HepG2 (cell line): ENCODE results near the gene KCTD1. TPM values are rescaled to one million over a fixed set of nuclear protein-coding genes. Genes with fewer than 3 reads are reported as not detected.

Source experiments
- ATAC-seq: fragments of 200-7000 bp; cut with Tn5 transposase; 3 replicates; pipeline ENCODE4 v1.9.1; 2020; ENCODE audit warnings: mild to moderate bottlenecking, moderate library complexity
- BruUV-seq: library from RNA; stranded (reverse); fragments of 400-500 nt; replicated peaks from 2 replicates; lab custom pipeline; 2021; lab: Mats Ljungman, UMichigan
- CTCF ChIA-PET: fragments of 300-600 bp; formaldehyde crosslinking; extraction: SDS; loops from one replicate; lab custom pipeline; 2021; ENCODE audit warnings: low total read pairs, inconsistent platforms, low intra/inter-chr PET ratio; lab: Yijun Ruan, JAX
- POLR2A ChIA-PET: fragments of 350-600 bp; sonication (Branson Sonifier 250); formaldehyde crosslinking; loops from one replicate; lab custom pipeline; 2020; ENCODE audit warnings: antibody characterized with exemption, inconsistent platforms; lab: Yijun Ruan, JAX
- DNase-seq: peaks from one replicate; pipeline ENCODE4 v3.0.0-alpha.2; 2015; ENCODE audit warnings: low spot score
- FAIRE-seq: peaks from 3 replicates; lab custom pipeline; 2011; peaks lifted over from hg19 to GRCh38; lab: Jason Lieb, UNC
- H2AFZ ChIP-seq: one replicate; pipeline ENCODE4 v1.6.1; 2011; ENCODE audit warnings: low read length, inconsistent platforms
- H3K27ac ChIP-seq: fragments of 300-600 bp; 3 replicates; pipeline ENCODE4 v1.8.0; 2011; ENCODE audit warnings: mixed run types, mild to moderate bottlenecking, mixed read lengths, low read length, inconsistent platforms; ENCODE audit not compliant: insufficient read depth; ENCODE audit errors: extremely low read length
- H3K27me3 ChIP-seq, 2 experiments: fragments of 200-600 bp in 1 of 2; 2 replicates in 1 of 2; 3 replicates in 1 of 2; pipeline versions ENCODE4 v1.6.0 to v1.8.0; 2011; ENCODE audit warnings: low read length in 2 of 2, mild to moderate bottlenecking in 2 of 2, moderate library complexity in 2 of 2, inconsistent platforms in 1 of 2; ENCODE audit not compliant: insufficient read depth in 2 of 2, control insufficient read depth in 1 of 2
- H3K36me3 ChIP-seq, 2 experiments: fragments of 200-600 bp in 1 of 2; replicated peaks in 1 of 2; 2 replicates in 1 of 2; 3 replicates in 1 of 2; pipeline versions ENCODE4 v1.5.1 to v1.8.0; 2011; ENCODE audit warnings: low read length in 2 of 2, inconsistent platforms in 1 of 2; ENCODE audit not compliant: insufficient read depth in 2 of 2, control insufficient read depth in 1 of 2
- H3K4me1 ChIP-seq: 2 replicates; pipeline ENCODE4 v1.5.1; 2012; ENCODE audit warnings: low read length, inconsistent platforms; ENCODE audit not compliant: insufficient read depth
- H3K4me2 ChIP-seq: 2 replicates; pipeline ENCODE4 v1.6.0; 2011; ENCODE audit warnings: low read depth, low read length, inconsistent platforms
- H3K4me3 ChIP-seq, 3 experiments: fragments of 200-600 bp in 1 of 3; sonication (generic), shearing (Covaris generic) in 1 of 3; replicated peaks in 1 of 3; 2 replicates each; pipeline ENCODE4 v1.5.1; 2011 to 2016; ENCODE audit warnings: low read length in 3 of 3, inconsistent platforms in 2 of 3, low read depth in 2 of 3, mild to moderate bottlenecking in 2 of 3, control low read depth in 1 of 3, mixed read lengths in 1 of 3; ENCODE audit not compliant: insufficient read depth in 1 of 3
- H3K79me2 ChIP-seq: one replicate; pipeline ENCODE4 v1.6.1; 2011; ENCODE audit warnings: low read length, inconsistent platforms; ENCODE audit not compliant: insufficient read depth
- H3K9ac ChIP-seq: 2 replicates; pipeline ENCODE4 v1.6.0; 2011; ENCODE audit warnings: mild to moderate bottlenecking, low read depth, low read length, inconsistent platforms; ENCODE audit not compliant: insufficient read depth
- H3K9me3 ChIP-seq: 2 replicates; pipeline ENCODE4 v1.5.1; 2012; ENCODE audit warnings: mild to moderate bottlenecking, low read length
- H4K20me1 ChIP-seq: 2 replicates; pipeline ENCODE4 v1.6.0; 2011; ENCODE audit warnings: inconsistent platforms, mild to moderate bottlenecking, low read length, moderate library complexity; ENCODE audit not compliant: insufficient read depth
- FOXA3 ChIP-seq: IDR thresholded peaks from 2 replicates; pipeline ENCODE4 v1.6.1; 2016; ENCODE audit warnings: missing genetic modification reagents, missing compliant biosample characterization
- NBN ChIP-seq: fragments of 450-650 bp; conservative IDR thresholded peaks from 2 replicates; pipeline ENCODE4 v1.6.1; 2017
- NFATC3 ChIP-seq: sonication (generic); formaldehyde crosslinking; IDR thresholded peaks from 2 replicates; pipeline ENCODE4 v1.5.1; 2020; ENCODE audit warnings: mild to moderate bottlenecking, missing genetic modification reagents
- NFKB2 ChIP-seq: sonication (generic); formaldehyde crosslinking; IDR thresholded peaks from 2 replicates; pipeline ENCODE4 v1.4.0; 2020; ENCODE audit warnings: missing genetic modification reagents, borderline replicate concordance
- PHF5A ChIP-seq: IDR thresholded peaks from one replicate; pipeline ENCODE4 v1.6.1; 2018; ENCODE audit warnings: low read depth, missing genetic modification reagents; ENCODE audit not compliant: unreplicated experiment
- PRPF4 ChIP-seq: fragments of 200-400 bp; formaldehyde crosslinking; IDR thresholded peaks from 2 replicates; pipeline ENCODE4 v1.6.1; 2016; ENCODE audit warnings: low read length, low read depth; ENCODE audit not compliant: poor library complexity, severe bottlenecking
- SNRNP70 ChIP-seq: fragments of 200-400 bp; formaldehyde crosslinking; IDR thresholded peaks from 2 replicates; pipeline ENCODE4 v1.6.1; 2017; ENCODE audit warnings: mild to moderate bottlenecking, low read depth, low read length, moderate library complexity
- SP4 ChIP-seq: sonication (generic); formaldehyde crosslinking; IDR thresholded peaks from 2 replicates; pipeline ENCODE4 v1.8.1; 2023; ENCODE audit warnings: mild to moderate bottlenecking, missing genetic modification reagents
- ZNF337 ChIP-seq: sonication (generic); formaldehyde crosslinking; IDR thresholded peaks from 2 replicates; pipeline ENCODE4 v1.5.1; 2020; ENCODE audit warnings: missing genetic modification reagents, low read depth, mild to moderate bottlenecking, borderline replicate concordance
- ZNF343 ChIP-seq: sonication (generic); formaldehyde crosslinking; IDR thresholded peaks from 2 replicates; pipeline ENCODE4 v1.4.0; 2020; ENCODE audit warnings: mild to moderate bottlenecking, missing genetic modification reagents
- ZNF430 ChIP-seq: sonication (generic); formaldehyde crosslinking; IDR thresholded peaks from 2 replicates; pipeline ENCODE4 v1.9.0; 2021; ENCODE audit warnings: mild to moderate bottlenecking, missing genetic modification reagents
- ZNF589 ChIP-seq: sonication (generic); formaldehyde crosslinking; conservative IDR thresholded peaks from 2 replicates; pipeline ENCODE4 v1.8.0; 2022; ENCODE audit warnings: mild to moderate bottlenecking, moderate library complexity, missing genetic modification reagents
- ZNF605 ChIP-seq: sonication (generic); formaldehyde crosslinking; IDR thresholded peaks from 2 replicates; pipeline ENCODE4 v1.8.0; 2022; ENCODE audit warnings: mild to moderate bottlenecking, missing genetic modification reagents
- WGBS: methylation state at CpG from one replicate; pipeline ENCODE4 v1.1.6; 2017; ENCODE audit warnings: low lambda C conversion rate; 5-methylcytosine and 5-hydroxymethylcytosine counted together
- in situ Hi-C: cut with HindIII; loops from 2 replicates; pipeline ENCODE4 v1.10.0; 2017; ENCODE audit warnings: low pct_unique_long_range_greater_than_20kb; ENCODE audit not compliant: extremely low pct_ligation_motif_present
- intact Hi-C: fragments of 100-400 bp; cut with micrococcal nuclease; formaldehyde crosslinking; loops from one replicate; pipeline ENCODE4 v1.10.0; 2022; ENCODE audit not compliant: unreplicated experiment
- polyA plus RNA-seq, 8 experiments: library from polyadenylated mRNA; depleted of rRNA in 3 of 8; stranded (reverse) in 7 of 8; unstranded in 1 of 8; fragments of >200 nt; fragmentation: Illumina TruSeq in 4 of 8; extraction: Trizol in 4 of 8; gene quantifications; 2 replicates each; pipeline versions ENCODE4 v1.2.1 to v1.2.3, GENCODE V29; 2011 to 2016; ENCODE audit warnings: low read depth in 4 of 8, missing spikeins in 1 of 8, mixed read lengths in 1 of 8; ENCODE audit not compliant: insufficient read depth in 1 of 8
- total RNA-seq, 5 experiments: library from RNA; depleted of rRNA; stranded (reverse); fragments of >200 nt; fragmentation: Illumina TruSeq; extraction: Trizol; gene quantifications; 2 replicates each; pipeline ENCODE4 v1.2.3, GENCODE V29; 2016; ENCODE audit warnings: low read depth in 1 of 5
- TF ChIP-seq, protein P1 (sequence below): sonication (generic); formaldehyde crosslinking; IDR thresholded peaks from 2 replicates; pipeline ENCODE4 v1.5.0; 2020; ENCODE audit warnings: missing genetic modification reagents, mild to moderate bottlenecking, borderline replicate concordance
- TF ChIP-seq, protein P2 (sequence below): sonication (generic); formaldehyde crosslinking; IDR thresholded peaks from 2 replicates; pipeline ENCODE4 v1.8.1; 2022; ENCODE audit warnings: low read depth, mild to moderate bottlenecking, missing genetic modification reagents
- TF ChIP-seq, protein P3 (sequence below): sonication (generic); formaldehyde crosslinking; IDR thresholded peaks from 2 replicates; pipeline ENCODE4 v1.4.0; 2020; ENCODE audit warnings: missing genetic modification reagents

The KCTD1 gene
- total and polyA plus RNA-seq, 2 of the 13 experiments (the other 11 are each of a cell fraction or from before 2014, with no cell fraction given), result 2.7 to 6.8 TPM

DNA sequence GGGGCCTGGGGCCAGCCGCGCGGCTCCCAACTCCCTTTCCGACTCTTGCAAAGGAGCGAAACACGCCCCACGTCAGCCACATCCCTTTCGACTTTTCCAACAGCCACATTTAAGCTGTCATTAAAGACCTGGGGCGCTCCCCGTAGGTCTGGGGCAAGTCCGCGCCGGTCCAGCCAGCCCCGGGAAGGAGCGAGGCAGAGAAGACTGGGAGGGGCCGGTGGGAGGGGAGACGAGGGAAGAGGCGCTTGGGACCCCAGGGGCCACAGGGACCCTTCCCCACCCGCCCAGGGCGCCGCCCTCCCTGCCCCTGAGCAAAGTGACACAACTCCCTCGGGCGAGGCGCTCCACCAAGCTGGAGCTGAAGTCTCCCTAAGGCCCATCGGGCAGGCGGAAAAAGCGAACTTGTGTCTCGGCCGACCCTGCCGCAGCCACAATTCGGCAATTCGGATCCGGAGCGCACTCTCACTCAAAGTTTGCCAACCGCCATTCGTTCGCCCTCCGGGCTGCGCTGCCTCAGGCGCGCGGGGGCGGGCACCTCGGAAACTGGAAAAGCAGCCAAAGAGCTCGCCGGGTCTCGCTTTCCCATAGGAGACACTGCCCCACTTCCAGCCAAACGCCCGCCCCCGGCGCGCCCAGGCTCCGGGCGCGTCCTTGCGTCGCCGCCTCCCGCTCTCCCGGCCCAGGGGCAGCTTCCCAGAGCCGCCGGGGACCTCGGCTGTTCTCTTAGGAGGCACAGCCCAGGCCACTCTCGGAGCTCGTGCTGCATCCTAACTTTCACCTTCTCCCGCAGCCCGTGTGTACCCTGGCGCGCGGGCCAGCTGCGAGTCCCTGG lies 1.1 kb upstream of the KCTD1 start (continued):
- TF ChIP-seq, protein P1, sequence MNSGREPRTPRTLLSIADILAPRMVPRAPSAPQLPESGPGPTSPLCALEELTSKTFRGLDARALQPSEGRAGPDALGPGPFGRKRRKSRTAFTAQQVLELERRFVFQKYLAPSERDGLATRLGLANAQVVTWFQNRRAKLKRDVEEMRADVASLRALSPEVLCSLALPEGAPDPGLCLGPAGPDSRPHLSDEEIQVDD (CRISPR knock-in tag), result 0 out of 2 replicates have a peak, but pooled peaks have one; percentile 7
- no peak for TF ChIP-seq ZNF605 (CRISPR knock-in tag)
- TF ChIP-seq ZNF343 (CRISPR knock-in tag), result 0 out of 2 replicates have a peak, but pooled peaks have one; percentile 16
- no peak for TF ChIP-seq ZNF589 (CRISPR knock-in tag)
- no peak for TF ChIP-seq FOXA3 (CRISPR knock-in tag)
- TF ChIP-seq, all 625 proteins: peak for 22

DNA sequence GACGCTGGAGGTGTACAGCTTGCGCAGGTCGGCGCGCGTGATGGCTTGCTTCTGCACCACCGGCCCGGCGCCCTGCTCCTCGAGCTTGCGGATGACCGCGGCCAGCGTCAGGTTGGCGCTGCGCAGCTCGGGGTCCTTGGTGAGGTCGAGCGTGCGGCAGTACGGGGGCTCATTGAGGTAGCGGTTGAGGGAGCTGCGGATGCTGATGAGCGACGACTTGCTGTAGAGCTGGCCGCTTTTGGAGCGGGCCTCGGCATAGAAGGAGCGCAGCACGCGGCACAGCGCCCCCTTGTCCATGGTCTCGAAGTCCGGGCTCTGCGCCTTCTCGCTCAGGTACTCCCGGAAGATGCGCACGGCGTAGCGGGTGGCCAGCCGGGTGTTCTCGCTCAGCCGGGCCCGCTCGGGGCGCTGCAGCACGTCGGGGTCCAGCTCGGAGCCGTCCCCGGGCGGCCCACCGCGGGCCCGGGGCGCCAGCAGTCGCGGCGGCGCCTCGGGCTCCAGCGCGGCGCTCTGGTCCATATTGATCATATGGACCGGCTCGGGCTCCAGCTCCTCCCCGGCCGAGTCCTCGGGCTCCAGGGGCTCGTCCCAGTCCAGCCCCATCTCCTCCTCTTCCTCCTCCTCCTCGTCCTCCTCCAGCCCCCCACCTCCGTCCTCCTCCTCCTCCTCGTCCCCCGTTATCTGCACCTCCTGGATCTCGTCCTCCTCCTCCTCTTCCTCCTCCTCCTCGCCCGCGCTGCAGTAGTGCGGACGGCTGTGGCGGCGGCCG lies 523 bp downstream of the KCTD1 start:
- FAIRE-seq (no peak), DNase-seq (no peak), ATAC-seq (no peak)
- WGBS, result 62% methylated on average over 47 of the region's 84 CpGs
- H3K9ac ChIP-seq, result peak overlapping the region; percentile 70
- intact Hi-C loops (loop anchor here (5.0 kb wide), 1 partner anchor 61 kb away; no protein-coding TSS in a partner anchor), in situ Hi-C loops (loop anchor here (25.0 kb wide), 1 partner anchor 111 kb away; no protein-coding TSS in a partner anchor)
- no peak overlapping the region for H2AFZ ChIP-seq
- no peaks in the 10 kb centered on the region for H3K9me3 ChIP-seq
- H3K4me1 ChIP-seq, result peaks cover 48% of the 10 kb centered on the region
- H3K36me3 ChIP-seq, result no peaks in the 10 kb centered on the region
- peaks cover 3 to 28% of the 10 kb centered on the region in 2 experiments; a peak in 4 of 5 replicates for H3K27me3 ChIP-seq
- no peaks in the 10 kb centered on the region for H4K20me1 ChIP-seq
- TSS peak; percentile 43 for BruUV-seq
- H3K79me2 ChIP-seq, result no peaks in the 10 kb centered on the region
- H3K4me3 ChIP-seq, result peak overlapping the region; percentile 73 to 78 (median 73); a peak in 5 of 6 replicates
- no peak overlapping the region for H3K27ac ChIP-seq
- CTCF ChIA-PET, result no interaction called here
- POLR2A ChIA-PET, result interaction anchor here (0.7 kb wide), 1 partner anchor 9 kb away, joined by 4 read pairs; no protein-coding TSS in a partner anchor
- H3K4me2 ChIP-seq, result peak overlapping the region; percentile 92
- no peak for TF ChIP-seq NBN
- no peak for TF ChIP-seq SNRNP70
- TF ChIP-seq PHF5A (CRISPR knock-in tag), result no peak
- TF ChIP-seq ZNF430 (CRISPR knock-in tag), result no peak
- TF ChIP-seq SP4, result peak; percentile 41; the same call in 1 of the 2 replicates
- TF ChIP-seq, protein P2, sequence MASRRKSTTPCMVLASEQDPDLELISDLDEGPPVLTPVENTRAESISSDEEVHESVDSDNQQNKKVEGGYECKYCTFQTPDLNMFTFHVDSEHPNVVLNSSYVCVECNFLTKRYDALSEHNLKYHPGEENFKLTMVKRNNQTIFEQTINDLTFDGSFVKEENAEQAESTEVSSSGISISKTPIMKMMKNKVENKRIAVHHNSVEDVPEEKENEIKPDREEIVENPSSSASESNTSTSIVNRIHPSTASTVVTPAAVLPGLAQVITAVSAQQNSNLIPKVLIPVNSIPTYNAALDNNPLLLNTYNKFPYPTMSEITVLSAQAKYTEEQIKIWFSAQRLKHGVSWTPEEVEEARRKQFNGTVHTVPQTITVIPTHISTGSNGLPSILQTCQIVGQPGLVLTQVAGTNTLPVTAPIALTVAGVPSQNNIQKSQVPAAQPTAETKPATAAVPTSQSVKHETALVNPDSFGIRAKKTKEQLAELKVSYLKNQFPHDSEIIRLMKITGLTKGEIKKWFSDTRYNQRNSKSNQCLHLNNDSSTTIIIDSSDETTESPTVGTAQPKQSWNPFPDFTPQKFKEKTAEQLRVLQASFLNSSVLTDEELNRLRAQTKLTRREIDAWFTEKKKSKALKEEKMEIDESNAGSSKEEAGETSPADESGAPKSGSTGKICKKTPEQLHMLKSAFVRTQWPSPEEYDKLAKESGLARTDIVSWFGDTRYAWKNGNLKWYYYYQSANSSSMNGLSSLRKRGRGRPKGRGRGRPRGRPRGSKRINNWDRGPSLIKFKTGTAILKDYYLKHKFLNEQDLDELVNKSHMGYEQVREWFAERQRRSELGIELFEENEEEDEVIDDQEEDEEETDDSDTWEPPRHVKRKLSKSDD (CRISPR knock-in tag), result peak; percentile 33; the same call in 1 of the 2 replicates
- TF ChIP-seq, protein P3, sequence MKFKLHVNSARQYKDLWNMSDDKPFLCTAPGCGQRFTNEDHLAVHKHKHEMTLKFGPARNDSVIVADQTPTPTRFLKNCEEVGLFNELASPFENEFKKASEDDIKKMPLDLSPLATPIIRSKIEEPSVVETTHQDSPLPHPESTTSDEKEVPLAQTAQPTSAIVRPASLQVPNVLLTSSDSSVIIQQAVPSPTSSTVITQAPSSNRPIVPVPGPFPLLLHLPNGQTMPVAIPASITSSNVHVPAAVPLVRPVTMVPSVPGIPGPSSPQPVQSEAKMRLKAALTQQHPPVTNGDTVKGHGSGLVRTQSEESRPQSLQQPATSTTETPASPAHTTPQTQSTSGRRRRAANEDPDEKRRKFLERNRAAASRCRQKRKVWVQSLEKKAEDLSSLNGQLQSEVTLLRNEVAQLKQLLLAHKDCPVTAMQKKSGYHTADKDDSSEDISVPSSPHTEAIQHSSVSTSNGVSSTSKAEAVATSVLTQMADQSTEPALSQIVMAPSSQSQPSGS (CRISPR knock-in tag), result no peak
- no peak for TF ChIP-seq NFATC3 (CRISPR knock-in tag)
- peak; percentile 39 for TF ChIP-seq PRPF4
- no peak for TF ChIP-seq ZNF337 (CRISPR knock-in tag)
- no peak for TF ChIP-seq NFKB2 (CRISPR knock-in tag)
